ENCODE results near the gene PDIA6.

PDIA6 gene

GRCh38 chr2:10780491-10780820 is 32.1 kb downstream of the PDIA6 start:
- no peak for DNase-seq

GRCh38 chr2:10779776-10780490 is 32.7 kb downstream of the PDIA6 start:
- no peak for DNase-seq

GRCh38 chr2:10778724-10779115 is 33.9 kb downstream of the PDIA6 start:
- DNase-seq: no peak

- DNase-seq: no peak
Measured at GRCh38 chr2:10777842-10778723, 34.5 kb downstream of the PDIA6 start.

- DNase-seq: no peak
Measured at GRCh38 chr2:10777111-10777841, 35.3 kb downstream of the PDIA6 start.

GRCh38 chr2:10776231-10776977 is 36.2 kb downstream of the PDIA6 start:
- DNase-seq: no peak

GRCh38 chr2:10775831-10776230 is 36.8 kb downstream of the PDIA6 start:
- DNase-seq: no peak

GRCh38 chr2:10775021-10775780 is 37.4 kb downstream of the PDIA6 start:
- no peak for DNase-seq

GRCh38 chr2:10774394-10774793 is 38.2 kb downstream of the PDIA6 start:
- DNase-seq: no peak

GRCh38 chr2:10773821-10774341 is 38.7 kb downstream of the PDIA6 start:
- no peak for DNase-seq

- DNase-seq: no peak
Measured at GRCh38 chr2:10772868-10773215, 39.7 kb downstream of the PDIA6 start.

- no peak for DNase-seq
Measured at GRCh38 chr2:10772201-10772867, 40.3 kb downstream of the PDIA6 start.

- DNase-seq: no peak
Measured at GRCh38 chr2:10771786-10772185, 40.8 kb downstream of the PDIA6 start.

- DNase-seq: no peak
Measured at GRCh38 chr2:10770956-10771750, 41.4 kb downstream of the PDIA6 start.

- DNase-seq: no peak
Measured at GRCh38 chr2:10768063-10768507, 44.5 kb downstream of the PDIA6 start.

GRCh38 chr2:10765914-10766313 is 46.7 kb downstream of the PDIA6 start:
- no peak for DNase-seq

- DNase-seq: no peak
Measured at GRCh38 chr2:10765461-10765860, 47.1 kb downstream of the PDIA6 start.

- DNase-seq: no peak
Measured at GRCh38 chr2:10764896-10765295, 47.7 kb downstream of the PDIA6 start.

GRCh38 chr2:10764096-10764785 is 48.3 kb downstream of the PDIA6 start:
- no peak for DNase-seq

GRCh38 chr2:10763461-10763800 is 49.2 kb downstream of the PDIA6 start:
- no peak for DNase-seq
